Lung microvascular endothelial cell (primary cell): Measurements from ENCODE around the gene BMPR2. TPM values are rescaled to one million over a fixed set of nuclear protein-coding genes. Genes with fewer than 3 reads are reported as not detected.
"Not testable (repeated sequence)": the region's sequence is repeated elsewhere in the genome, so short reads cannot be mapped to it uniquely, and the experiment has no call there.

Source experiments
- DNase-seq, 2 donors: peaks; one replicate each; pipeline versions ENCODE4 v3.0.0 to v3.0.0-alpha.2; 2010; ENCODE audit warnings: low read depth in 2 of 2
- total RNA-seq: library from RNA; depleted of rRNA; stranded (reverse); fragments of >200 nt; gene quantifications from 2 replicates; pipeline ENCODE4 v1.2.1, GENCODE V29; 2014

Gene BMPR2
- total RNA-seq, 1 donor from 2014 or later, result 41.7 TPM

- no peak for DNase-seq
Observed at GRCh38 chr2:202444000-202444399, 67.9 kb downstream of the BMPR2 start.

- no peak for DNase-seq
Observed at GRCh38 chr2:202449344-202449743, 73.2 kb downstream of the BMPR2 start.

- DNase-seq, result no peak
Observed at GRCh38 chr2:202450785-202451184, 74.7 kb downstream of the BMPR2 start.

- no peak for DNase-seq
Observed at GRCh38 chr2:202452744-202453143, 76.6 kb downstream of the BMPR2 start.

- DNase-seq, result no peak
Observed at GRCh38 chr2:202454536-202454935, 78.4 kb downstream of the BMPR2 start.

- no peak for DNase-seq
Observed at GRCh38 chr2:202455114-202455513, 79.0 kb downstream of the BMPR2 start.

GRCh38 chr2:202460119-202460518 is 84.0 kb downstream of the BMPR2 start:
- DNase-seq, result no peak

- DNase-seq, result no peak
Observed at GRCh38 chr2:202479090-202479489, 103.0 kb downstream of the BMPR2 start.

GRCh38 chr2:202479610-202480009 is 103.5 kb downstream of the BMPR2 start:
- DNase-seq, result no peak

GRCh38 chr2:202486351-202486750 is 110.2 kb downstream of the BMPR2 start:
- no peak for DNase-seq

- DNase-seq, result no peak
Observed at GRCh38 chr2:202488671-202489070, 112.5 kb downstream of the BMPR2 start.

- no peak for DNase-seq
Observed at GRCh38 chr2:202490479-202490878, 114.4 kb downstream of the BMPR2 start.

GRCh38 chr2:202491514-202491913 is 115.4 kb downstream of the BMPR2 start:
- DNase-seq, result no peak

- DNase-seq, result peak; percentile 84 to 94
Observed at GRCh38 chr2:202494300-202495229, 118.4 kb downstream of the BMPR2 start.

- no peak for DNase-seq
Observed at GRCh38 chr2:202495230-202495604, 119.1 kb downstream of the BMPR2 start.

GRCh38 chr2:202496835-202497472 is 120.8 kb downstream of the BMPR2 start:
- DNase-seq, result not testable (repeated sequence)

GRCh38 chr2:202497473-202497866 is 121.3 kb downstream of the BMPR2 start:
- DNase-seq, result not testable (repeated sequence)

GRCh38 chr2:202499841-202500240 is 123.7 kb downstream of the BMPR2 start:
- DNase-seq, result not testable (repeated sequence)

GRCh38 chr2:202503276-202503675 is 127.1 kb downstream of the BMPR2 start:
- not testable (repeated sequence) for DNase-seq

- no peak for DNase-seq
Observed at GRCh38 chr2:202508686-202509085, 132.6 kb downstream of the BMPR2 start.

- no peak for DNase-seq
Observed at GRCh38 chr2:202510911-202511310, 134.8 kb downstream of the BMPR2 start.

GRCh38 chr2:202512176-202512575 is 136.0 kb downstream of the BMPR2 start:
- DNase-seq, result no peak

GRCh38 chr2:202514732-202515131 is 138.6 kb downstream of the BMPR2 start:
- DNase-seq, result no peak
